PC-3 (cell line): ENCODE data around the gene ABCC10. TPM values are rescaled to one million over a fixed set of nuclear protein-coding genes. Genes with fewer than 3 reads are reported as not detected.
A peak's percentile ranks its signal among the peaks of the same experiment; 100 is the strongest.

Source experiments
- ATAC-seq: fragments of 200-7000 bp; cut with Tn5 transposase; 2 replicates; pipeline ENCODE4 v1.9.1; 2020; ENCODE audit warnings: mild to moderate bottlenecking, moderate library complexity
- BruUV-seq: library from RNA; stranded (reverse); fragments of 400-500 nt; replicated peaks from 2 replicates; lab custom pipeline; 2021; lab: Mats Ljungman, UMichigan
- CTCF ChIA-PET: fragments of 300-600 bp; sonication (Branson Sonifier 250); formaldehyde crosslinking; loops from one replicate; lab custom pipeline; 2022; ENCODE audit warnings: antibody characterized with exemption; lab: Charles Lee
- POLR2A ChIA-PET: fragments of 300-600 bp; sonication (Branson Sonifier 250); formaldehyde crosslinking; loops from one replicate; lab custom pipeline; 2022; ENCODE audit warnings: antibody characterized with exemption; ENCODE audit not compliant: unreplicated experiment; lab: Charles Lee
- DNase-seq: peaks from one replicate; pipeline ENCODE4 v3.0.0-alpha.2; 2015
- H2AFZ ChIP-seq: fragments of 300-600 bp; sonication (generic); 2 replicates; pipeline ENCODE4 v1.6.0; 2016; ENCODE audit warnings: antibody characterized with exemption, low read length
- H3F3A ChIP-seq: fragments of 300-600 bp; sonication (generic); one replicate; pipeline ENCODE4 v1.6.0; 2017; ENCODE audit warnings: antibody characterized with exemption, low read length, control low read depth, mild to moderate bottlenecking; ENCODE audit not compliant: unreplicated experiment
- H3K27ac ChIP-seq: fragments of 300-600 bp; sonication (generic); 2 replicates; pipeline ENCODE4 v1.5.1; 2016; ENCODE audit warnings: mild to moderate bottlenecking, low read length
- H3K27me3 ChIP-seq: fragments of 300-600 bp; sonication (generic); 2 replicates; pipeline ENCODE4 v1.6.1; 2016; ENCODE audit warnings: low read length, mixed read lengths
- H3K36me3 ChIP-seq: fragments of 300-600 bp; sonication (generic); 2 replicates; pipeline ENCODE4 v1.6.1; 2016; ENCODE audit warnings: low read depth, mixed run types, low read length, mixed read lengths
- H3K4me1 ChIP-seq: fragments of 300-600 bp; sonication (generic); 2 replicates; pipeline ENCODE4 v1.5.1; 2016; ENCODE audit warnings: low read length; ENCODE audit not compliant: insufficient read depth
- H3K4me2 ChIP-seq: fragments of 300-600 bp; sonication (generic); 2 replicates; pipeline ENCODE4 v1.6.0; 2016; ENCODE audit warnings: low read length
- H3K4me3 ChIP-seq: fragments of 300-600 bp; sonication (generic); 2 replicates; pipeline ENCODE4 v1.5.1; 2016; ENCODE audit warnings: mild to moderate bottlenecking, low read length, mixed read lengths
- H3K79me2 ChIP-seq: fragments of 300-600 bp; sonication (generic); 2 replicates; pipeline ENCODE4 v1.6.1; 2017; ENCODE audit warnings: low read length, mixed read lengths
- H3K9ac ChIP-seq: fragments of 300-600 bp; sonication (generic); 2 replicates; pipeline ENCODE4 v1.6.0; 2016; ENCODE audit warnings: mild to moderate bottlenecking, low read length
- H3K9me2 ChIP-seq: fragments of 300-600 bp; sonication (generic); replicated peaks from 2 replicates; pipeline ENCODE4 v1.6.1; 2016; ENCODE audit warnings: mixed run types, low read length, mixed read lengths
- H3K9me3 ChIP-seq: fragments of 300-600 bp; sonication (generic); 2 replicates; pipeline ENCODE4 v1.6.1; 2016; ENCODE audit warnings: low read length, mixed read lengths
- H4K20me1 ChIP-seq: fragments of 300-600 bp; sonication (generic); 2 replicates; pipeline ENCODE4 v1.6.1; 2016; ENCODE audit warnings: low read length, mixed read lengths
- CTCF ChIP-seq: fragments of 300-600 bp; sonication (generic); conservative IDR thresholded peaks from 2 replicates; pipeline ENCODE4 v1.5.1; 2017; ENCODE audit warnings: antibody characterized with exemption, low read depth, mild to moderate bottlenecking, low read length
- EZH2 ChIP-seq: fragments of 300-600 bp; sonication (generic); IDR thresholded peaks from one replicate; pipeline ENCODE4 v1.6.1; 2017; ENCODE audit warnings: antibody characterized with exemption, mild to moderate bottlenecking, low read length; ENCODE audit not compliant: unreplicated experiment
- EZH2phosphoT487 ChIP-seq: fragments of 300-600 bp; sonication (generic); IDR thresholded peaks from 2 replicates; pipeline ENCODE4 v1.6.1; 2018; ENCODE audit warnings: mild to moderate bottlenecking, antibody characterized with exemption, low read length, borderline replicate concordance
- intact Hi-C: fragments of 100-400 bp; cut with micrococcal nuclease; formaldehyde crosslinking; loops from 2 replicates; pipeline ENCODE4 v1.9.0; 2023
- total RNA-seq: library from RNA; depleted of rRNA; stranded (reverse); fragments of >200 nt; gene quantifications from 2 replicates; pipeline ENCODE4 v1.2.3, GENCODE V29; 2014

The ABCC10 gene
- total RNA-seq, 1 experiment from 2014 or later: 23.1 TPM

- no peaks in the 10 kb centered on the region for H3K9me2 ChIP-seq
- H3F3A ChIP-seq: no peaks in the 10 kb centered on the region
- H3K27ac ChIP-seq: no peak overlapping the region
- H3K36me3 ChIP-seq: no peaks in the 10 kb centered on the region
- no TSS peak for BruUV-seq
- CTCF ChIA-PET: no interaction called here
- H3K4me1 ChIP-seq: peaks cover 10% of the 10 kb centered on the region
- H3K27me3 ChIP-seq: no peaks in the 10 kb centered on the region
- H4K20me1 ChIP-seq: no peaks in the 10 kb centered on the region
- no peaks in the 10 kb centered on the region for H3K79me2 ChIP-seq
- no peak overlapping the region for H3K4me3 ChIP-seq
- H3K9ac ChIP-seq: no peak overlapping the region
- DNase-seq (no peak), ATAC-seq (no peak)
- no peak overlapping the region for H2AFZ ChIP-seq
- no peaks in the 10 kb centered on the region for H3K9me3 ChIP-seq
- H3K4me2 ChIP-seq: no peak overlapping the region
- intact Hi-C loops: no loop called here
- no peak for TF ChIP-seq EZH2
- TF ChIP-seq CTCF: no peak
- TF ChIP-seq EZH2phosphoT487: no peak
- POLR2A ChIA-PET: no interaction called here
Observed at GRCh38 chr6:43394982-43395381, 32.4 kb upstream of the ABCC10 start.

DNA sequence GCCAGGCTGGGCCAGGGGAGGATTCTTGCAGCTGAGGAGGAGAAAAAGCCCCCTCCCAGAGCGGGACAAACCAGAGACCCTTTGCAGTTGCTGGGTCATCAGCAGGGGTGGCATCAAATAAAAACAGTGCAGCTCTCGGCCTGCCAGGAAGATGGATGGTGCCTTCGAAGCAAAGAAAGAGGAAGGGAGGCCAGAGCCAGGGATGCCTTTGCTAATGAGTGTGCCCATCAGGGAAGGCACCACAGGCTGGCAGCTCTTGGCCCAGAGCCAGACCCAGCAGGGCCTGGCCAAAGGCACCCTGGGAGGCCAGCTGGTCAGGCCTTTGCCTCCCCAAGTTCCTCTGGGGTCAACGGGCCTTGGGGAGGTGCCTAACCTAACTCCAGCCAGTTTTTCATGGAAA is 31.6 kb upstream of the ABCC10 start:
- ATAC-seq: no peak
- no peaks in the 10 kb centered on the region for H4K20me1 ChIP-seq
- no peak overlapping the region for H3K9ac ChIP-seq
- no peak overlapping the region for H3K4me3 ChIP-seq
- H3K9me3 ChIP-seq: no peaks in the 10 kb centered on the region
- no TSS peak for BruUV-seq
- H3K4me1 ChIP-seq: peaks cover 10% of the 10 kb centered on the region
- H3K4me2 ChIP-seq: 0 out of 2 replicates have a peak overlapping the region, but pooled peaks have one; percentile 28
- intact Hi-C loops: no loop called here
- ChIA-PET CTCF (no interaction called here), POLR2A (interaction anchor here (0.7 kb wide), 1 partner anchor 226 kb away, joined by 7 read pairs; no protein-coding TSS in a partner anchor)
- H3K27me3 ChIP-seq: no peaks in the 10 kb centered on the region
- TF ChIP-seq CTCF (no peak), EZH2phosphoT487 (no peak), EZH2 (no peak)
- H3K9me2 ChIP-seq: no peaks in the 10 kb centered on the region
- H2AFZ ChIP-seq: no peak overlapping the region
- no peak for DNase-seq
- H3K36me3 ChIP-seq: no peaks in the 10 kb centered on the region
- H3K79me2 ChIP-seq: no peaks in the 10 kb centered on the region
- H3F3A ChIP-seq: no peaks in the 10 kb centered on the region
- H3K27ac ChIP-seq: no peak overlapping the region

- H3K9me3 ChIP-seq: no peaks in the 10 kb centered on the region
- DNase-seq (peak; percentile 76), ATAC-seq (peak; percentile 59)
- no peaks in the 10 kb centered on the region for H4K20me1 ChIP-seq
- no peaks in the 10 kb centered on the region for H3K9me2 ChIP-seq
- TF ChIP-seq CTCF: no peak
- CTCF ChIA-PET: no interaction called here
- H2AFZ ChIP-seq: peak overlapping the region; percentile 29; the same call in 1 of the 2 replicates
- H3K9ac ChIP-seq: no peak overlapping the region
- H3K27me3 ChIP-seq: no peaks in the 10 kb centered on the region
- no peaks in the 10 kb centered on the region for H3K36me3 ChIP-seq
- H3F3A ChIP-seq: no peaks in the 10 kb centered on the region
- H3K4me3 ChIP-seq: no peak overlapping the region
- no TSS peak for BruUV-seq
- H3K4me1 ChIP-seq: peaks cover 10% of the 10 kb centered on the region
- POLR2A ChIA-PET: interaction anchor here (0.7 kb wide), 1 partner anchor 227 kb away, joined by 7 read pairs; no protein-coding TSS in a partner anchor
- H3K79me2 ChIP-seq: no peaks in the 10 kb centered on the region
- intact Hi-C loops: no loop called here
- peak overlapping the region; percentile 28; the same call in 1 of the 2 replicates for H3K4me2 ChIP-seq
- H3K27ac ChIP-seq: no peak overlapping the region
Observed at GRCh38 chr6:43396408-43397149, 30.8 kb upstream of the ABCC10 start.
